PC-9 (cell line): ENCODE results near the gene B2M. TPM values are rescaled to one million over a fixed set of nuclear protein-coding genes. Genes with fewer than 3 reads are reported as not detected.
"Not testable (repeated sequence)": the region's sequence is repeated elsewhere in the genome, so short reads cannot be mapped to it uniquely, and the experiment has no call there.

Source experiments
- BruUV-seq: library from RNA; stranded (reverse); fragments of 400-500 nt; replicated peaks from 2 replicates; lab custom pipeline; 2021; lab: Mats Ljungman, UMichigan
- CTCF ChIA-PET: fragments of 300-600 bp; sonication (Branson Sonifier 250); formaldehyde crosslinking; loops from one replicate; lab custom pipeline; 2022; ENCODE audit warnings: antibody characterized with exemption; lab: Charles Lee
- POLR2A ChIA-PET: fragments of 300-600 bp; sonication (Branson Sonifier 250); formaldehyde crosslinking; loops from one replicate; lab custom pipeline; 2022; ENCODE audit warnings: antibody characterized with exemption; ENCODE audit not compliant: unreplicated experiment; lab: Charles Lee
- DNase-seq, 2 experiments: peaks; one replicate each; pipeline versions ENCODE4 v3.0.0 to v3.0.0-alpha.2; 2015 to 2022; ENCODE audit warnings: mixed read lengths in 1 of 2
- H2AFZ ChIP-seq: fragments of 200-600 bp; sonication (generic); 2 replicates; pipeline ENCODE4 v1.8.1; 2017; ENCODE audit warnings: antibody characterized with exemption
- H3F3A ChIP-seq: fragments of 200-600 bp; sonication (generic); 2 replicates; pipeline ENCODE4 v1.8.1; 2017; ENCODE audit warnings: antibody characterized with exemption, mild to moderate bottlenecking, low read depth; ENCODE audit not compliant: insufficient read depth
- H3K27ac ChIP-seq: fragments of 200-600 bp; sonication (generic); 2 replicates; pipeline ENCODE4 v1.6.1; 2016; ENCODE audit warnings: mixed run types
- H3K27me3 ChIP-seq: fragments of 200-600 bp; sonication (generic); 2 replicates; pipeline ENCODE4 v1.6.1; 2016; ENCODE audit warnings: low read depth, mixed run types; ENCODE audit not compliant: insufficient read depth
- H3K36me3 ChIP-seq: fragments of 200-600 bp; sonication (generic); 2 replicates; pipeline ENCODE4 v1.6.1; 2016; ENCODE audit warnings: low read depth, mixed run types
- H3K4me1 ChIP-seq: fragments of 200-600 bp; sonication (generic); replicated peaks from 2 replicates; pipeline ENCODE4 v1.6.1; 2016; ENCODE audit warnings: mixed run types; ENCODE audit not compliant: insufficient read depth
- H3K4me2 ChIP-seq: fragments of 200-600 bp; sonication (generic); 2 replicates; pipeline ENCODE4 v1.6.1; 2017; ENCODE audit warnings: mixed run types
- H3K4me3 ChIP-seq: fragments of 200-600 bp; sonication (generic); 2 replicates; pipeline ENCODE4 v1.6.1; 2016; ENCODE audit warnings: mixed run types
- H3K79me2 ChIP-seq: fragments of 200-600 bp; sonication (generic); 2 replicates; pipeline ENCODE4 v1.6.1; 2017; ENCODE audit warnings: low read depth, mixed run types
- H3K9me2 ChIP-seq: fragments of 200-600 bp; sonication (generic); 2 replicates; pipeline ENCODE4 v1.8.1; 2017; ENCODE audit warnings: mild to moderate bottlenecking; ENCODE audit not compliant: insufficient read depth
- H3K9me3 ChIP-seq: fragments of 200-600 bp; sonication (generic); 2 replicates; pipeline ENCODE4 v1.8.1; 2016; ENCODE audit warnings: low read depth; ENCODE audit not compliant: insufficient read depth
- H4K20me1 ChIP-seq: fragments of 200-600 bp; sonication (generic); 2 replicates; pipeline ENCODE4 v1.8.1; 2017; ENCODE audit not compliant: insufficient read depth
- EZH2 ChIP-seq: fragments of 200-600 bp; sonication (generic); IDR thresholded peaks from 2 replicates; pipeline ENCODE4 v1.8.0; 2017; ENCODE audit warnings: antibody characterized with exemption, low read depth
- intact Hi-C: fragments of 100-400 bp; cut with micrococcal nuclease; formaldehyde crosslinking; loops from one replicate; pipeline ENCODE4 v1.10.0; 2022; ENCODE audit not compliant: unreplicated experiment
- total RNA-seq: library from RNA; stranded (reverse); gene quantifications from 2 replicates; pipeline ENCODE4 v1.2.3, GENCODE V29; 2021
- TF ChIP-seq, protein P1 (sequence below): fragments of 200-600 bp; sonication (generic); conservative IDR thresholded peaks from 2 replicates; pipeline ENCODE4 v1.6.1; 2017; ENCODE audit warnings: mixed run types, antibody characterized with exemption, mild to moderate bottlenecking, moderate library complexity

B2M gene
- total RNA-seq, 1 experiment from 2014 or later: 685 TPM

DNA sequence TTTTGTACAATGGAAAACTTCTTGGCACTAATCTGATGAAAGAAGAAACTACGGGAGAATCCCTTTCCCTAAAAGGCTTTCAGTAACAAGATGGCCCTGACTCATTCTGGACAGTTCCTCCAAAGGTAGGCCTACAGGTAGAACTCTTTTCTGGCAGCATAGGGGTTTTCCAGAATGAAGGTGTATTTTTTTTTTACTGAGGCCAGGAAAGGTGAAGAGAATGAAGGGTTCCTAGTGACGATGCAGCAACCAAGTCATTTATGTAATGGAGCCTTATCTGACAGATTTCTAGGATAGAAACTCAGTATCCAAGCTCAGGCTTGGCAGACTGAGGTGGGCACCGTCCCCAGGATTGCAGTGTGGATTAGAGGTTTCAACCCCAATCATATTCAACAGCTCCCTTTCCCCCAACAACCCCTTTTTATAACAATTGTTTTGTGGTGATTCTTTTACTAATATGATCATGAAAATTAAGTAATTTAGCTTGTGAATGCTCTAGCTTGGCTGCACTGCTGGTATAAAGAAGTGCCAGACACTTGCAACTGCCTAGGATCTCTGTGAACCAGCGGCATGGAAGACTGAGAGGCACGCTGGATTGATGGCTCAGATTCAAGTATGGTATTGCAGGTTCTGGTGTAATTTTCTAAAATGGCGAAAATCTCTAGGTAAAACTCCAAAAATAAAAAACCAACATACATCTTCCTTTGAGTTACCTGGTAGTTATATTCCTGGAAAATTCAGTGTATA is 16.3 kb downstream of the B2M start:
- ChIA-PET CTCF (interaction anchor here (0.6 kb wide), 1 partner anchor 9 kb away, joined by 3 read pairs; the partner anchor contains the start of gene TRIM69), POLR2A (no interaction called here)
- Histone ChIP-seq H4K20me1 (no peaks in the 10 kb centered on the region), H3K36me3 (no peaks in the 10 kb centered on the region), H3K79me2 (peaks cover 12% of the 10 kb centered on the region), H3K9me2 (no peaks in the 10 kb centered on the region), H2AFZ (no peak overlapping the region), H3K9me3 (no peaks in the 10 kb centered on the region), H3F3A (peaks cover 31% of the 10 kb centered on the region; the same call in 1 of the 2 replicates), H3K27me3 (no peaks in the 10 kb centered on the region), H3K27ac (peak overlapping the region; percentile 91), H3K4me1 (peaks cover 35% of the 10 kb centered on the region), H3K4me3 (peak overlapping the region; percentile 88; the same call in 1 of the 2 replicates), H3K4me2 (peak overlapping the region; percentile 94)
- no TSS peak for BruUV-seq
- DNase-seq: no peak
- TF ChIP-seq, protein P1, sequence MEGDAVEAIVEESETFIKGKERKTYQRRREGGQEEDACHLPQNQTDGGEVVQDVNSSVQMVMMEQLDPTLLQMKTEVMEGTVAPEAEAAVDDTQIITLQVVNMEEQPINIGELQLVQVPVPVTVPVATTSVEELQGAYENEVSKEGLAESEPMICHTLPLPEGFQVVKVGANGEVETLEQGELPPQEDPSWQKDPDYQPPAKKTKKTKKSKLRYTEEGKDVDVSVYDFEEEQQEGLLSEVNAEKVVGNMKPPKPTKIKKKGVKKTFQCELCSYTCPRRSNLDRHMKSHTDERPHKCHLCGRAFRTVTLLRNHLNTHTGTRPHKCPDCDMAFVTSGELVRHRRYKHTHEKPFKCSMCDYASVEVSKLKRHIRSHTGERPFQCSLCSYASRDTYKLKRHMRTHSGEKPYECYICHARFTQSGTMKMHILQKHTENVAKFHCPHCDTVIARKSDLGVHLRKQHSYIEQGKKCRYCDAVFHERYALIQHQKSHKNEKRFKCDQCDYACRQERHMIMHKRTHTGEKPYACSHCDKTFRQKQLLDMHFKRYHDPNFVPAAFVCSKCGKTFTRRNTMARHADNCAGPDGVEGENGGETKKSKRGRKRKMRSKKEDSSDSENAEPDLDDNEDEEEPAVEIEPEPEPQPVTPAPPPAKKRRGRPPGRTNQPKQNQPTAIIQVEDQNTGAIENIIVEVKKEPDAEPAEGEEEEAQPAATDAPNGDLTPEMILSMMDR: no peak
- intact Hi-C loops: loop anchor here (5.0 kb wide), 2 partner anchors 130 to 570 kb away; no protein-coding TSS in a partner anchor

- not testable (repeated sequence) for H3K9me3 ChIP-seq, H3K9me2 ChIP-seq, H3K36me3 ChIP-seq, H4K20me1 ChIP-seq, H3K27me3 ChIP-seq, DNase-seq
- Histone ChIP-seq H3K4me3 (peak overlapping the region; percentile 88), H3K27ac (peak overlapping the region; percentile 91), H3F3A (peaks cover 31% of the 10 kb centered on the region; the same call in 1 of the 2 replicates), H2AFZ (peak overlapping the region; percentile 61), H3K4me1 (peaks cover 35% of the 10 kb centered on the region), H3K4me2 (peak overlapping the region; percentile 94), H3K79me2 (peaks cover 12% of the 10 kb centered on the region)
- TSS peak; percentile 60 for BruUV-seq
- intact Hi-C loops: loop anchor here (5.0 kb wide), 2 partner anchors 131 to 571 kb away; no protein-coding TSS in a partner anchor
- ChIA-PET POLR2A (interaction anchor here (0.5 to 1.0 kb wide), 6 partner anchors 10 to 294 kb away, joined by 3 to 8 read pairs (median 4); no protein-coding TSS in a partner anchor), CTCF (interaction anchor here (0.6 to 1.0 kb wide), 4 partner anchors 8 to 643 kb away, joined by 3 to 6 read pairs (median 4); partner anchors contain the start of genes SPG11 and TRIM69)
Observed at GRCh38 chr15:44728232-44728575, 16.9 kb downstream of the B2M start.

- Histone ChIP-seq H3K4me2 (peak overlapping the region; percentile 94), H3K4me3 (peak overlapping the region; percentile 88), H3K9me2 (no peaks in the 10 kb centered on the region), H3K9me3 (no peaks in the 10 kb centered on the region), H3K27me3 (no peaks in the 10 kb centered on the region), H4K20me1 (no peaks in the 10 kb centered on the region), H2AFZ (peak overlapping the region; percentile 93), H3F3A (peaks cover 31% of the 10 kb centered on the region; the same call in 1 of the 2 replicates), H3K36me3 (no peaks in the 10 kb centered on the region), H3K79me2 (peaks cover 12% of the 10 kb centered on the region), H3K4me1 (peaks cover 35% of the 10 kb centered on the region), H3K27ac (peak overlapping the region; percentile 91)
- peak; percentile 90 to 92 for DNase-seq
- intact Hi-C loops: loop anchor here (1.0 to 5.0 kb wide), 3 partner anchors 65 to 571 kb away; partner anchors contain the start of gene SPG11
- TF ChIP-seq EZH2: no peak
- TF ChIP-seq, protein P1: no peak
- BruUV-seq: no TSS peak
- CTCF ChIA-PET: interaction anchor here (0.6 to 1.0 kb wide), 4 partner anchors 9 to 644 kb away, joined by 3 to 6 read pairs (median 4); partner anchors contain the start of genes B2M, PATL2 and SPG11
- POLR2A ChIA-PET: interaction anchor here (0.5 to 1.0 kb wide), 9 partner anchors 9 to 293 kb away, joined by 3 to 13 read pairs (median 4); partner anchors contain the start of genes B2M and PATL2
Observed at GRCh38 chr15:44728576-44729407, 17.5 kb downstream of the B2M start.
